Effector CD4-positive, alpha-beta T cell (primary cell): ENCODE measurements around the gene ZDHHC11.
"Not testable (repeated sequence)": the region's sequence is repeated elsewhere in the genome, so short reads cannot be mapped to it uniquely, and the experiment has no call there.

Experiments
- DNase-seq: peaks from one replicate; pipeline ENCODE4 v3.0.0-alpha.2; 2020

ZDHHC11 gene

DNA sequence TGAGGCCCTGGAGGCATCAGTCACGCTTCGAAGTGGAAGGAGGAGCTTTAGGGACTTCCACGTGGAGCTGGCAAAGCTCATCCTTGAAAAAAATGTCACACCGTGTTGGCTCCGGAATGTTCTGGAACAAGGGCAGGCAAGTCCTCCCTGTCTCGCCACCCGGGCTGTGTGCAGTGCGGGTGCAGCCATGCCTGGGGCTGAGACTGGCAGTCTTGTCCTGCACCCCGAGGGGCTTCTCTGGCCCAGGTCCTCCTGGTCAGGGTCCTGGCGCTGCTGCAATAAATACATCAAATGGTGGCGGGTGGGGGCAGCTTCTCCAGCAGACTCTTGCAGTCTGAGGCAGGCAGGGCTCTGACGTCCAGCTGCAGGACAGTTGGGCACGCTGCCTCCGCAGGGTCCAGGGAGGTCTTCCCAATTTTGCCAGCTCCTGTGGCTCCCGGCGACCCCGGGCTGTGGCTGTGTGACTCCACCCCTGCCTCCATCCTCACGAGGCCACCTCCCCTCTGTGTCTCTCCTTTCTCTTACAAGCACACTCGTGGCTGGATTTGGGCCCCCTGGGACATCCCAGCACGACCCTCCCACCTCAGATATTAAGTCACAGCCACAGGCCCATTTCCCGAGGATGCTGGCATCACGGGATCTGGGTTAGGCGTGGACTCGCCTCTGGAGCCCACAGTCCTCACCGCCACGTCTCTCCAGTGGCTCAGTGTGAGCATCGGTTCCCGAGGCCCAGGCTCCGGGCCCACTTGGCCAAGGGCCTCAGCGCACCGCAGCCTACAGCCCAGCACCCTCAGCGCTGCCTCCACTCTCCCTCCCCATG is 8.2 kb downstream of the ZDHHC11 start:
- DNase-seq, result not testable (repeated sequence)

DNA sequence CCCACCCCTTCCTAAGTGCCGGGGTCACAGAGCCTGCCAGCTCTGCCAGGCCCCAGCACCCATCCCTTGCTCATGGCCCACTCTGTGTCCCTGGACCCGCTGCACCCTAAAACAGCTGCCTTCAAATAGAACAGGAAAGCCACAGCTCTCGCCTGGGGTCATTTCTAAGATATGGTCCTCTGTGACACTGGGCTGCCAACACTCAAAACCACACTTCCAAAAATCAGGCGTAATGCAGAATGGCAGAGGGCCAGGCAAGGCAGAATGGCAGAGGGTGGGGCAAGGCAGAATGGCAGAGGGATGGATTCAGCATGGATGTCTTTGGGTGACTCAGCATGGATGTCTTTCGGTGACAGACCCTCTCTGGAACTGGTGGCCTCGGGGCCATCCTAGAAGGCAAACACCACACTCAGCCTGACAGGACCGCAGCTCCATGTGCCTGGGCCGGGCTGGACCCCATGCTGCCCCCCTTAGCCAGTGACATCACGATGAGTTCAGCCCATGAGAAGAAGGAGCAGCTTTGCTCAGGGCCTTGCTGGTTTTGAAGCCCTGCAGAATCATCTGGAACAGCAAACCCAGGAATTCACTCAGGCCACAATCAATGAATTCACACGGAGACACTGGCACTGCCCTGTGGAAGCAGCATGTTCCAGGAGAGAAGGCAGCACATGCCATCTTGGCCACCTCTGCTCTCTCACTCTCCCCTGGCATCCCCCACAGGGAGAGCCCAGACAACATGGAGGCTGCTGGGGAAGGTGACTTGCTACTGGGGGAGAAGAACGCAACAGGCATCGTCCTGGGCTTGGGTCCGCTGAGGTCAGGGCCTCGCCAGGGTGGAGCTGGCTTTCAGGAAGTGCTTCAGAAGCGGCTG is 9.0 kb downstream of the ZDHHC11 start:
- DNase-seq, result not testable (repeated sequence)

DNA sequence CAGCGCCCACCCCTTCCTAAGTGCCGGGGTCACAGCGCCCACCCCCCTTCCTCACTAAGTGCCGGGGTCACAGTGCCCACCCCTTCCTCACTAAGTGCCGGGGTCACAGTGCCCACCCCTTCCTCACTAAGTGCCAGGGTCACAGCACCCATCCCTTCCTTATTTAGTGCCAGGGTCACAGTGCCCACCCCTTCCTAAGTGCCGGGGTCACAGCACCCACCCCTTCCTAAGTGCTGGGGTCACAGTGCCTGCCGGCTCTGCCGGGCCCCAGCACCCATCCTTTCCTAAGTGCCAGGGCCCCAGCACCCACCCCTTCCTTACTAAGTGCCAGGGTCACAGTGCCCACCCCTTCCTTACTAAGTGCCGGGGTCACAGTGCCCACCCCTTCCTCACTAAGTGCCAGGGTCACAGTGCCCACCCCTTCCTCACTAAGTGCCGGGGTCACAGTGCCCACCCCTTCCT is 9.8 kb downstream of the ZDHHC11 start:
- not testable (repeated sequence) for DNase-seq

GRCh38 chr5:840118-840973 is 10.4 kb downstream of the ZDHHC11 start:
- DNase-seq, result not testable (repeated sequence)

DNA sequence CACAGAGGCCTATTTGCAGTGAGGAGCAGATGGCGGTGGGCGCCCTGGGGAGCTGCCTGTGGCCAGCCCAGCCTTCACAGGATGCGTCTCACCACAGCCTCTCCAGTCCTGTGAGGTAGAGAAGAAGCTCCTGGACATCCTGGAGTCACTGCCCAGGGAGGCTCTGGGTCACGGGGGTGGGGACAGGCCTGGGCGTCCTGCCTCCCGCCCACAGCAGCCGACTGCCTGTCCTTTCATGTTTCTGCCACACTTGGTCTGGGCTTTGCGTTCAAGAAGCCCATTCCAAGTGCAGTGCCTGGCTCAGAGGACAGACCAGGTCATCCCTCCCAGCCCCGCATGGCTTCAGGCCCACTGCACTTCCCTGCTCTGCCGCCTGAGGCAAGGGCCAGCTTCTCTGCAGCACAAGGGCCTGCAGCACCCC is 12.3 kb downstream of the ZDHHC11 start:
- not testable (repeated sequence) for DNase-seq

DNA sequence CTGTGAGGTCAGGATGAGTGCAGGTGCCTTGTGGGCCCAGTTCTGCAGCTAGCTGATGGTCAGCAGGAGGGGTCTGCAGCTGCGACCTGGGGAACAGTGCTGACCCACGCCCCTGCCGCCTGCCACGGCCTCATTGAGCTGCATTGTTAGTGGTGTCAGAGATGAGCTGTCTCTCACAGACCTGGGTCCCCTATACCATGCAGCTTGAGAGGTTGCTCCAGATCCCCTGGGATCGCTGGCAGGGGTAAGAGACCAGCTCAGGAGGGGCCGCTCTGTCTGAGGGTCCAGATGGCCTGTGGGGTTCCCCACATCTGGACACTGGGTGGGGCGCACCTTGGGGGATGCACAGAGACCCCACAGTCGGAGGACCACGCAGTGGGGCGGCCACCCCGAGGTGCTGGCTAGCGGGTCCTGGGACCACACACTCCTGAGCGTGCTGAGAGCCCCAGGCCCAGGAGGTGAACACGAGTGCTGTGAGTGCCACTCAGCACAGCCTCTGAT is 13.1 kb downstream of the ZDHHC11 start:
- DNase-seq, result not testable (repeated sequence)

DNA sequence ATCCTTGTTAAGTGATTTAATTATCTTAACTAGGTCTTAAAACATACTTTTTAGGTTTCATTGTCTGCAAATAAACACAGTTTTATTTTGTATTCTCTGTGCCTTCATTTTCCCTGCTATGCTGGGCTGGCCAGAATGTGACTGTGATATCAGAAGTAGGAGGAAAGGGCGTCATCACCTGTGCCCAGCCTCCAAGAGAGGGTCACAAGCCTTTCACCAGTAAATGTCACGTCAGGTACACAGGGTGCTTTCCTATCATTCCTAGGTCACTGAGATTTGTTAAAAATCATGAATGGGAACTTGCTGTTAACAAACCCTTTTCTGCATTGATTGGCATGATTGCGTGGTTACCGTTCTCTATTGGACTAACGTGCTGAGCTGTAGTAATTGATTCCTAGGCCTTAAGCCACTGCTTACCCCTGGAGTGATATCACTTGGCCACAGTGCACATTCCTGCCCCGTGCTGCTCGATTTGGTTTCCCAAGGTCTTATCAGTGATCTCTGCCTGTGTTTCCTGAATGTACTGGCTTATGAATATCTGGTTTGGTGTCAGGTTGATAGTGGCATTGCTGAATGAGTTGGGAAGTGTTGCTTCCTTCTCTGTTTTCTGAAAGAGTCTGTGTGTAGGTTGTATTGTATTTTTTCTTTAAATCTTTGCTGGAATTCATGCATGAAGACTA is 14.7 kb downstream of the ZDHHC11 start:
- DNase-seq, result not testable (repeated sequence)

DNA sequence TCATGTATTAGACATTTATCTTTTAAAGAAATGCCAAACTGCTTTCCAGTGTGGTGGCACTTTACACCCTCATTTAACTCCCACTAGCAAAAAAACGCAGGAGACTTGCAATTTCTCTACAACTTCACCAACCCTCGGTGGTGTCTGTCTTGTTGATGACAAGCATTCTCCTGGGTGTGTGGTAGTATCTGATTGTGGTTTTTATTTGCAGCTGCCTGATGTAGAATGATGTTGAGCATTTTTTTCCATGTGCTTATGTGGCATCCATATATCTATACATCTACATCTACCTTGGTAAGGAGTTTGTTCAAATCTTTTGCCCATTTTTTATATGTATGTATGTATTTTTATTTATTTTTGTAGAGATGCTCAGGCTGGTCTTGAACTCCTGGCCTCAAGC is 16.8 kb downstream of the ZDHHC11 start:
- not testable (repeated sequence) for DNase-seq

DNA sequence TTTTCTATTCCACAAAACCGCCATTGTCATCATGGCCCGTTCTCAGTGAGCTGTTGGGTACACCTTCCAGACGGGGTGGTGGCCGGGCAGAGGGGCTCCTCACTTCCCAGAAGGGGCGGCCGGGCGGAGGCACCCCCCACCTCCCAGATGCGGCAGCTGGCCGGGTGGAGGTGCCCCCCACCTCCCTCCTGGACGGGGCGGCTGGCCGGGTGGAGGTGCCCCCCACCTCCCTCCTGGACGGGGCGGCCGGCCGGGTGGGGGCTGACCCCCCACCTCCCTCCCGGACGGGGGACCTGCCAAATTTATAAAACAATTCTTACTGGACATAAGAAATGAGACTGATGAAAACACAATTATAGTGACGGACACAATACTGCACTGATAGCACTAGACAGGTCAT is 22.6 kb downstream of the ZDHHC11 start:
- not testable (repeated sequence) for DNase-seq

- DNase-seq, result not testable (repeated sequence)
These were observed 25.2 kb downstream of the ZDHHC11 start for GRCh38 chr5:825544-825943.

DNA sequence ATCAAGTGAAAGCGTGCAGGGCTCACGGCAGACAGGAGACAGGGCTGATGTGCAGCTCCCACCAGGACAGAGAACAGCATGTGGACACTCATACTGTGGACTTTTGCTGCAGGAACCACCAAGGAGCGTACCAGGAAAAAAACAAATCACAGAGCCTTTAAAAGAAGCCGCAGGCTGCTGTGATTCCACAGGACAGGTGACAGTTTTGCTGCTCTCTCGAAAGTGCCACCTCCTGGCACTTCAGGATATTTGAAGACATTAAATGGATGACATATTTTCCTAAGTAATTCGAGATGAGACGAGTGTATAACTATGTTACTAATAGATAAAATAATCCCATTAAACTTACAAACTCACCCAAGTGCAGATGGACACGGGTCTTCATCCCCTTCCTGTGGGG is 29.3 kb downstream of the ZDHHC11 start:
- DNase-seq, result no peak

DNA sequence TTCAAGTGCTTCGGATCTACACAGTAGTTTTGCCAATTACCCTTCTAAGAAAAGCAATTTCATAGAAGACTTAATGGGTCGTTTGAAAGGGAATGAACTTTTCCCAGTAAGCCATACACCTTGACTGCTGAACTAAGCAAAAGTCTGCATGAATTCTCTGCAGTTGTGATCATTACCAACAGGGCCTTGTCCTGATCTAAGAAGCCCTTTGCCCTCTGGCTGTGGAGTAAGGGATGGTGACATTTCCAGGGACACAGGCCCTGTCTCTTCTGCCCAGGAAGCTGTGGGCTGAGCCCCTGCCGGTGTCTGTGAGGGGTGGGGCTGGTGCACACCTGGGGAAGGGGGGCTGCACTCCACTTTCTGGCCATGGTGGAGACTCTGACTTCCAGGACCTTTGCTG is 30.5 kb downstream of the ZDHHC11 start:
- no peak for DNase-seq

DNA sequence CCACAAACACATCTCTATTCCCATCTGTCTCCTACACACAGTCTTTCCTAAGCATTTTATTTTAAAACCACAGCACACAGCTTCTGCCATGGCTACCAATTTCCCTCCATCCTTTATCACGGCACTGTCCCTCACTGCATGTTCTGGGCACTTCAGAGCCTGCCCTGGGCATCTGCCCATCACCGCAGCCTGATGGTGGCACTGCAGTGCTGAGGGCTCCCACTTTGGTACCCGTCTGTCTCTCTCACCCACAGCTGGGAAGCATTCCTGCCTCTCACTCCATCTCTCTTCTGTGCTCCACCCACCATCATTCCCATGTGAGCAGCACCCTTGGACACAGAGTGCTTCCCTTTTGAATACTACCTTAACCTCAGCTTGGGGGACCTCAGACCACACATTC is 31.7 kb downstream of the ZDHHC11 start:
- DNase-seq, result no peak

GRCh38 chr5:816176-816575 is 34.6 kb downstream of the ZDHHC11 start:
- no peak for DNase-seq

DNA sequence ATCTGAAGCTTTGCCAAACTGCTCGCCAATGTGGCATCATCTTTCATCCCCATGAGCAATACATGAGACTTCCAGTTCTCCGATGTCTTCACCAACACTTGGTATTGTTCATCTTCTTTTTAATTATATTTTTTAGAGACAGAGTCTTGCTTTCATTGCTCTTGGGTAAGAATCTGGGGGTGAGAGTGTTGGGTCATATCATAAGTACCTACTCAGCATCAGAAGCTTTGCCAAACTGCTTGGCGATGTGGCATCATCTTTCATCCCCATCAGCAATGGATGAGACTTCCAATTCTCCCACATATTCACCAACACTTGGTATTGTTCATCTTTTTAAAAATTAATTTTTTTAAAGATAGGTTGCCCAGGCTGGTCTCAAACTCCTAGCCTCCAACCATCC is 35.3 kb downstream of the ZDHHC11 start:
- no peak for DNase-seq

DNA sequence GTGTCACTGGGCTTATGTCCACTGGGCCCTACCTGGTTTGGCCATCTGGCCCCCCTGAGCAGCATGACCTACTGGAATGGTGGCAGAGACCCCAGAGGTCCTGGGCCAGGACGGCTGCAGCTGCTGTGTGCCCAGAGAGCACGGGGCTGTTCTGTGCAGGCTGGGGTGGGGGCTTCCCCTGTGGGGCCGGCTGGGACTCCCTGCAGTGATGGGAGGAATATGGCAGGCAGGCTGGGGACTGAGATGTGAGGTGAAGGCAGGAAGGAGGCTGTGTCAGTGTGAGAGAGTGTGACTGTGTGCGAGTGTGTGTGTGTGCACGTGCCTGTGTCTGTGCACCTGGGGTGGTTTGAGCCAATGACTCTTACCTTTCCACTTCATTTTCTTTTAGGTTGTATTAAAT is 37.2 kb downstream of the ZDHHC11 start:
- not testable (repeated sequence) for DNase-seq

DNA sequence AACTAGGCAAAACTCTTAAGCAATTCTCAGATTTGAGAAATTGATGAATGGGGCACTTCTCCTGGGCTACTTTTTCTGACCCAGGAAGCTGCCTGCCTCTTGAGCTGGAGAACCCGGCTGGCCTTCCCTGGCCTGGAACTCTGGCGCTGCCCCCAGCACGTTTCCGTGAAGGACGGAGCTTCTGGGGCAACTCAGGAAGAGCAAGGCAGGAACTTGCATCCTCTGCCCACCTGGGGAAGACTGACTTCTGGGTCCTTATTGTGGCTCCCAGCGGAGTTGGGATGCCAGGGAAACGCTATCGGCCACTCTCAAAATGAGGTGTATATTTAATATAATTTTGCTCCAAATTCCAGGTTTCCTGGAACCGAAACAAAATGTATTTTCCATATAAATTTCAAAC is 39.4 kb downstream of the ZDHHC11 start:
- not testable (repeated sequence) for DNase-seq

DNA sequence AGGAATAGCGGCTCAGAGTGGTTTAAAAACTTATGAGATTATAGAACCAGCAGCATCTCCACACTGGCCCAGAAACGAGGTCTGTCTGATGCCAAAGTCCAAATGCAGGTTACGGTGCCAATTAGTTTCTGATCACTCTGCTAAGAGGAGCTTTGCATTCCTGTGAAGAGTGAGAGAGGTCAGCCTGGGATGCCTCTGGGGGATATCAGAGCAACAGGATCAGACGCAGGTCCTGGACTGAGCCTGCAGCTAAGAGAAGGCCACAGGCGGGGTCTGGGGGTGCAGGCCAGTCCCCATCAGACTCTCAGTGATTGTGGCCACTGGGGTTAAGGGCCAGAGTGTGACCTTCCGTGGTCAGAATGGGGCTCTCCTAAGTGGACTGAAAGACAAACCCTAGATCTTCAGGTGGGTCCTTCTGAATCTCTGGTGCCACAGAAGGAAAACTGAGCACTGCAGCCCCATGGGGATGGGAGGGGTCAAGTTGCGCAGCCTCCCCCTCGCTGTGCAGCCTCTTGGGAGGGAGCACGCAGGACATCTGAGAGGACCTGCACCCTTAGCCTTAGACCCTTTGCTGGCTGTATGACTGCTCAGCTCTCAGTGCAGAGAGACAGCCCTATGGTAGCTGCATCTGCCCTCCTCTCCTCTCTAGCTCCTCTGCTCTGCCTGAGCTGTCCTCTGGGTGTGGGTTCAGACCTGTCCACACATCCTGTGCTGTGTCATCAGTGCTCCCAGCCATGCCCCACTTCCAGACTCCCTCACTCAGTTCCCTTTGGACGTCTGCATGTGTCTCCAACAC is 42.9 kb downstream of the ZDHHC11 start:
- not testable (repeated sequence) for DNase-seq

GRCh38 chr5:801472-801871 is 49.3 kb downstream of the ZDHHC11 start:
- DNase-seq, result no peak

DNA sequence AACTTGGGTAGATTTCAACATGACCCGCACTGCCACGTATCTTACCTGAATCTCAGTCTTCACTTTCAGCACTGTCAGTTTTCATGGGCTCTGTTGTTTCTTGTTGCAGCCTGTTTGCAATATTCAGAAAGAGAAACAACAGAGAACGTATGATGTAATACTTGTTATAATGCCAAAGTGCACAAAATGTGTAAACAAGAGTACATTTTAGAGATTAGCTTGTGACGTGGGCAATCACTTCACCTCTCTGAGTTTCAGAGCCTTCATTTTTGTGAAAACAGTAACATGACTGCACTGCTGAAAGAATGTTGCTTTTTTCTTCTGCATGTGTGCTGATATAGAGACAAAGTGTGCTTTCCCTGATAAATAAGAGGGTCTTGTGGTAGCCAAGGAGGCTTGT is 49.7 kb downstream of the ZDHHC11 start:
- DNase-seq, result not testable (repeated sequence)
